VCaP (cell line): ENCODE results near the gene WASF3.

Source experiments
- H3K27ac ChIP-seq: fragments of 450-650 bp; 2 replicates; pipeline ENCODE4 v1.5.1; 2017
- TF ChIP-seq, protein P1 (sequence below): fragments of 450-650 bp; conservative IDR thresholded peaks from 2 replicates; pipeline ENCODE4 v1.5.1; 2017; ENCODE audit warnings: mild to moderate bottlenecking, moderate library complexity

WASF3 gene, protein sequence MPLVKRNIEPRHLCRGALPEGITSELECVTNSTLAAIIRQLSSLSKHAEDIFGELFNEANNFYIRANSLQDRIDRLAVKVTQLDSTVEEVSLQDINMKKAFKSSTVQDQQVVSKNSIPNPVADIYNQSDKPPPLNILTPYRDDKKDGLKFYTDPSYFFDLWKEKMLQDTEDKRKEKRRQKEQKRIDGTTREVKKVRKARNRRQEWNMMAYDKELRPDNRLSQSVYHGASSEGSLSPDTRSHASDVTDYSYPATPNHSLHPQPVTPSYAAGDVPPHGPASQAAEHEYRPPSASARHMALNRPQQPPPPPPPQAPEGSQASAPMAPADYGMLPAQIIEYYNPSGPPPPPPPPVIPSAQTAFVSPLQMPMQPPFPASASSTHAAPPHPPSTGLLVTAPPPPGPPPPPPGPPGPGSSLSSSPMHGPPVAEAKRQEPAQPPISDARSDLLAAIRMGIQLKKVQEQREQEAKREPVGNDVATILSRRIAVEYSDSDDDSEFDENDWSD

DNA sequence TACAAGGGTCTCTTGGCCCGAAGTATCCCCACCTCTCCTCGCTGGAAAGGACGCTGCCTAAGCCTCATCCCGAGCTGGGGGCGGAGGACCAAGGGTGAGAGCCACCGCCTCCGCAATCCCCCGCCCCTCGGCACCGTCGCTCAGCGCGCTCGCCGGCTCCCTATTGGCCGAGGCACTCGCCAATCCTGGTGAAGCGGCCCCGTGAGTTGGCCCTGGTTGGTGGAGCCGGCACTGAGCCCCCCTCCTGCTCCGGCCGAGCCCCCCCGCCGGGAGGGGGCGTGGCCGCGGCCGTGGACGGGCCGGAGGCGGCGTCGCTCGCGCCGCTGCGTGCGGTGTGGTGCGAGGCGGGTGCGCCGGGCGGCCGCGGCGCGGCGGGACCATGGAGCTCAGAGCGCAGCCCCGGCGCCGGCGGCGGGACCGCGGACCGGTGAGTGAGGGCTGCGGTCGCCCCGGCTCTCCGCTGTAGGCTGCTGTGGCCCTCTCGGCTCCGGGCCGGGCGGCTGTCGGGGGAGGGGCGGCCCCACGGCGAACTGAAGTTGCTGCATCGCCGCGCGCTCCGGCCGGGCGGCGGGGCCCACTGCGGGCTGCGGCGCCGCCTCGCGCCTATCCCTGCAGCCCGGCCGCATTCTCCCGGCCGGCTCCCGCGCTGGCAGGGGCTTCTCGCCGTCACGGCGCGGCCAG, at the start of gene WASF3:
TSS of gene WASF3 (plus strand) at position 291 of the 681 bp plus-strand sequence. CDS start 84,588 bp downstream, outside the sequence.
- TF ChIP-seq, protein P1, sequence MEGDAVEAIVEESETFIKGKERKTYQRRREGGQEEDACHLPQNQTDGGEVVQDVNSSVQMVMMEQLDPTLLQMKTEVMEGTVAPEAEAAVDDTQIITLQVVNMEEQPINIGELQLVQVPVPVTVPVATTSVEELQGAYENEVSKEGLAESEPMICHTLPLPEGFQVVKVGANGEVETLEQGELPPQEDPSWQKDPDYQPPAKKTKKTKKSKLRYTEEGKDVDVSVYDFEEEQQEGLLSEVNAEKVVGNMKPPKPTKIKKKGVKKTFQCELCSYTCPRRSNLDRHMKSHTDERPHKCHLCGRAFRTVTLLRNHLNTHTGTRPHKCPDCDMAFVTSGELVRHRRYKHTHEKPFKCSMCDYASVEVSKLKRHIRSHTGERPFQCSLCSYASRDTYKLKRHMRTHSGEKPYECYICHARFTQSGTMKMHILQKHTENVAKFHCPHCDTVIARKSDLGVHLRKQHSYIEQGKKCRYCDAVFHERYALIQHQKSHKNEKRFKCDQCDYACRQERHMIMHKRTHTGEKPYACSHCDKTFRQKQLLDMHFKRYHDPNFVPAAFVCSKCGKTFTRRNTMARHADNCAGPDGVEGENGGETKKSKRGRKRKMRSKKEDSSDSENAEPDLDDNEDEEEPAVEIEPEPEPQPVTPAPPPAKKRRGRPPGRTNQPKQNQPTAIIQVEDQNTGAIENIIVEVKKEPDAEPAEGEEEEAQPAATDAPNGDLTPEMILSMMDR = no peak; the same call in 1 of the 2 replicates
- H3K27ac ChIP-seq = peak within 1 kb of the TSS; percentile 93

DNA sequence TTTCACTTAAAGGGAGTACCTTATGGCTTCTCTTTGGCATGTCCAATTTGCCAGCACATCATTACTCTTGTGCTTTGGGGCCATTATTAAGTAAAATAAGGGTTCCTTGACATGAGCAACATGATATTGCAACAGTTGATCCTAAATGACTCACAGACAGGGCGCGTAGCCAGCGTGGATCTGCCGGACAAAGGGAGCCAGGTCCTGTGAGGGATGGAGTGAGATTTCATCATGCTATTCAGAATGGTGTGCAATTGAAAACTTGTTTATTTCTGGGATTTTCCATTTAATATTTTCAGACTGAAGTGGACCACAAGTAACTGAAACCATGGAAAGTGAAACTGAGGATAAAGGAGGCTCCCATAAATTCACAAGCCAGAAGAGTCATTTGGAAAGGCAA, 48.6 kb upstream of the WASF3 start:
- TF ChIP-seq, protein P1 = no peak
- H3K27ac ChIP-seq = no peak overlapping the region

DNA sequence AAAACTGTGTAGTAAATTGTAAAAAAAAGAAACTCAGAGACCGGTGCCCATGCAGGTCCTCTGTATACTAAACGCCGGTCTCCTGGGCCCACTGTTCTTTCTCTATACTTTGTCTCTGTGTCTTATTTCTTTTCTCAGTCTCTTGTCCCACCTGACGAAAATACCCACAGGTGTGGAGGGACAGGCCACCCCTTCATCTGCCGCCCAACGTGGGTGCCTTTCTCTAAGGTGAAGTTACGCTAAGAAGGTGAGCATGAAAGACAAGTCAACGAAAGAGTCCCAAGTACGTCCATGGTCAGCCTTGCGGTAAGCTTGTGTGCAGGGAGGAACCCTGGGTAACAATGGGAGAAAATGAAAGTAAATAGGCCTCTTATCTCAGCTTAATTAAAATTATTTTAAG, 48.0 kb upstream of the WASF3 start:
- TF ChIP-seq, protein P1 = no peak
- H3K27ac ChIP-seq = no peak overlapping the region

DNA sequence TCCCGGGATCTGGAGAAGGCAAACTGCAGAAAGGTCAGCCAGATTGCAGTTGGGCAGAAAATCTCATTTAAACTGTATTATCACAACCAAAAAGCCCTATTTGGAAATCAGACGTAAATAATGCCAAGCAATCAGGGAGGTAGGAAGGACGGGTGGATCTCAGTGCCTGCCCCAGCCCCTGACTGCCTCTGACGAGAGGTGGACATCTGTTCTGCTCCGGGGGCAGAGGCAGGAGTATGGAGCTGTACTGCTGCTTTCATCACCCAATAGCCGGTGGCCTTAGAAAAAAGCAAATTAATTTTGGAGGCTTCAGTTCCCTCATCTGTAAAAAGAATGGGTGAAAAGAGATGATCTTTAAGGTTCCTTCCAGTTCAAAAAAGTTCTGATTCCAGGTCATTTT, 43.6 kb upstream of the WASF3 start:
- no peak overlapping the region for H3K27ac ChIP-seq
- TF ChIP-seq, protein P1 = no peak

DNA sequence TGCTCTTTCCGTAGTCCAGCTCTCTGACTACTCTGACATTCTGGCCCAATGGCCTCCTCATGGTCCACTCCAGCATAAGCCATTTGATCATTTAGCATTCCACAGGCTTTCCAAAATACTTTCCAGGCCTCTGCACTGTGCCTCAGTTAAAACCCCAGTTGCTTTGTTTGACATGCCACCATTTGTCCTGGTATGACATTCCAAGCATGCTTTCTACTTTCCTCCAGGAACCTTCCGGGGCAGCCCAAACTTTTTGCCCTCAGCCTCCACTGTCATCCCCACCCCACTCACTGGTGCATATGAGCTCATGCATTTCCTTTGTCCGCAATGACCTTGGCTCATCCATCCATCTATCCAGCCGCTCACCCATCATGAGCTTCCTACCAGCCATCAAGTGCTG, 41.8 kb upstream of the WASF3 start:
- TF ChIP-seq, protein P1 = no peak
- no peak overlapping the region for H3K27ac ChIP-seq

DNA sequence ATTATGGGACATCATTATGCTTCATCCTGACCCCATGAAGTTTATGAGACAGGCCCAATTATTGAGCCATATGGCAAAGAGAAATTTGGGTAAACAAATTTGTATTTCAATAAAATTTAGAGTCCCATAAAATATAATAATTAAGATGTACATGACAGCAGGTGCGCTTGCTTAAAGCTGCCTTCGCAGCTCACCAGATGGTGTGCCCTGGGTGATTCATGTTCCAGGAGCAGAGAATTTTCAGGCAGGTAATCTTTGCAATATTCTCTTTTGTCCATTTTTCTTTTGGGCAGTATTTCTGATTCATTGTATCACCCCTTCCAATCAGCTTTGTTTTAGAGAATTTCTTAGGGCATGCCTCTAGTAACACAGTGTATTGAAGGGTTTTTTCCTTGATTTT, 39.5 kb upstream of the WASF3 start:
- TF ChIP-seq, protein P1 = no peak
- peak overlapping the region; percentile 6; the same call in 1 of the 2 replicates for H3K27ac ChIP-seq

DNA sequence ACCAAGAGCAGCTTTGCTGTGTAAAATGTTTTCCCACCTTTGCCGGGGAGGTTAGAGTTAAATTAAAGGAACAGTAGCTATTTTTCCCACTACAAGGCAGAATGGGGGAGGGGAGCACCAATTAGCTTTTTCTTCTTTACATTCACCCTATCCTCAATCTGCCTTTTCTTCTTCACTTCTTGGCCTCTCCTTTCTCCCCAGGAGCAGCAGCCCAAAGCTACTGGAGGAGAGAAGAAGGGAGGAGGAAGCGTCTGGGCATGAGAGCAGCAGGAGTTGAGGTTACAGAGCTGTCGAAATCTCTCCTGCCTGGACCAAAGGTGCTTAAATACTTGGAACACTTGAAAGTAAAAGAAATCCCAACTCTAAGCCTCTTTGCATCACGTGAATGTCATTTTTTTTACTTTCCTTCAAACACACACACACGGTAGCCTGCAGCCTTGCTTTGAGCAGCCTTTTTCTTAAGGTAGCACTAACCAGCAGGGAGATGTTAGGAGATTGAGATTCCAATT, 39.0 kb upstream of the WASF3 start:
- TF ChIP-seq, protein P1 = no peak
- peak overlapping the region; percentile 6; the same call in 1 of the 2 replicates for H3K27ac ChIP-seq
